Activated T-cell treated with anti-CD3 and anti-CD28 coated beads for 1 hour (primary cell): ENCODE data around the gene KCNQ5.

Experiments
- DNase-seq: peaks from one replicate; pipeline ENCODE4 v3.0.0-alpha.2; 2020; ENCODE audit warnings: low read depth

KCNQ5 gene

DNA sequence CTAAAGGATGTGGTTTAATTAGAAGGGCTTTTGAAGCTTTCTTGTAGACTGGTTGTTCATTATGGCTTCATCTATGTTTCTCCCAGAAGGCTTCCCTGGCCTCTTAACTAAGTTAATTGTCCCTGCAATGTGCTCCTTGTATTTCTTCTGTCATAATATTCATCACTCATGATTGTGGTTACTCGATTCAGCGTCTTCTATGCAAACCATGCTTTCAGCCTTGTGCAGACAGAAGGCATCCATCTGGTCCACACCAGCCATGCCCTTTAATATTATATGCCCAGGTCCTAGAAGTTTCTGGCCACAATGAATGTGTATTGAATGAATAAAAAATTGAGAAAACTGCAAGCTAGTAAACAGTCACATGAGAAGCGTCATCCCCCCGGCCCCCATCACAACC is 440.3 kb downstream of the KCNQ5 start:
- DNase-seq, result no peak

- DNase-seq, result no peak
These were observed 441.0 kb downstream of the KCNQ5 start for GRCh38 chr6:73062837-73063236.

- no peak for DNase-seq
These were observed 442.4 kb downstream of the KCNQ5 start for GRCh38 chr6:73064266-73064665.

DNA sequence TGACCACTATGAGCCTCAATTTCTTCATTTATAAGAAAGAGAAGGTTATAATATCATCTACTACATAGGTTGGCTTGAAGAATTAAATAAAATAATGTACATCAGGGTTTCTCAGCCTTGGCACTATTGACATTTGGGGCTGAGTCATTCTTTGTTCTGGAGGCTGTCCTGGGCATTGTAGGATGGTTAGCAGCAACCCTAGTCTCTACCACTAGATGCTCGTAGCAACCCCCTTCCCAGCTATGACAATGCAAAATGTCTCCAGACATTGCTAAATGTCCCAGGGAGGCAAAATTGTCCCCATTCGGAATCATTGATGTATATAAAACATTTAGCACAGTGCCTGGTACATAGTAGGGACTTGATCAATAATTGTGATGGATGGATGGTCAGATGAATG is 451.4 kb downstream of the KCNQ5 start:
- DNase-seq, result no peak

- DNase-seq, result no peak
These were observed 452.3 kb downstream of the KCNQ5 start for GRCh38 chr6:73074175-73074574.

DNA sequence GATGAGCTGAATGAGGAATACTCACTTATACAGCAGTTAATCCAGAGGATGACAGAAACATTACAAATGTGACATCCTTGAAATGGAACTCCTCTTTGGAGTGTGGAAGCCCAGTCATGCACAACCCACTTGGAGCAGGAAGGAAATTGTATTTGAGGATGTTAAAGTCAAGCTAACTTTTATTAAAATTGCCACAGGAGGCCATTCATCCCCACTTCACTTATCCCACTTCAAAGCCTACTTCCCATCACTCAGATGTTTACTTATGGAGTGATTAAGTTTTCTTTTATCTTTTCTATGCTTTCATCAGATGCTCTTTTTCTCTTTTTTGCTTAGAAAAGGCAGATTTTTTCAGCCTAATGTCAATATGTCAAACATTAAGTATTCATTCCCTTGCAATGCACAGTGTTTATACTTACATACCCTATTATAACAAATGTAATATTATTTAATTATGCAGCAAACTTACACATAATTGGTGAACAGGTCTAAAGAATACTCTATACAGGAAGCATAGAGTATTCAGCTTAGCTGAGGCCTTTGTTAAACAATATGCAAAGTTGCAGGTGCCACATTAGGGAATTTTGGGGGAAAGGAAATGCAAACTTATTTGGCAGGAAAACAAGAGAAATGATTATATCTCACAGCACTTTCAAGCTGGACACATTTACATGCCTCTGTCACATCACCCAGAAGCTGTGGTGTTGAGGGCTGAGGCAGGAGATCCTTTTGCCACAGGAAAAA is 454.5 kb downstream of the KCNQ5 start:
- DNase-seq, result no peak

DNA sequence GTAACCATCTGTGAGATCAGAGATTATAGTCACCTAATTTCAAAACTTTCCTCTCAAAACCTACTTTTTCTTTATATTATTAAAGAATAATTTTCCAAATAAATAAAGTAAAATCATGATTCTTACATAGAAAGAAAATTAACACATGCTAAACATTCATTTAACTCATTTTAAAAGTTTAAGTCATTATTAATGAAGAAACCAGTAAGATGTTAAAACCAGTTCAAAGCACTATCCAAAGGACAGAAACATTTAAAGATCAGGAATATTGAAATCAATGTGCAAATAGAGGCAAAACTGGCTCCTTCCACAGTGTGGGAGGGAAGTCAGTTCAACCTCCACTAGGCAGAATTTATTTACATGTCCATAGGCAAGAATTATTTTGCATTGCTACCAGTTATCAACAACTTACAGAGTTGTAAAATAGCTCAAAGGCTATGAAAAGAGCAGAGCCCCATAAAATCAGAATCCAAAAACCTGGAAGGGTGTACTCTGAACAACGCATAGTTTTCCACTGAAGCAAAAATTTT is 456.5 kb downstream of the KCNQ5 start:
- no peak for DNase-seq

DNA sequence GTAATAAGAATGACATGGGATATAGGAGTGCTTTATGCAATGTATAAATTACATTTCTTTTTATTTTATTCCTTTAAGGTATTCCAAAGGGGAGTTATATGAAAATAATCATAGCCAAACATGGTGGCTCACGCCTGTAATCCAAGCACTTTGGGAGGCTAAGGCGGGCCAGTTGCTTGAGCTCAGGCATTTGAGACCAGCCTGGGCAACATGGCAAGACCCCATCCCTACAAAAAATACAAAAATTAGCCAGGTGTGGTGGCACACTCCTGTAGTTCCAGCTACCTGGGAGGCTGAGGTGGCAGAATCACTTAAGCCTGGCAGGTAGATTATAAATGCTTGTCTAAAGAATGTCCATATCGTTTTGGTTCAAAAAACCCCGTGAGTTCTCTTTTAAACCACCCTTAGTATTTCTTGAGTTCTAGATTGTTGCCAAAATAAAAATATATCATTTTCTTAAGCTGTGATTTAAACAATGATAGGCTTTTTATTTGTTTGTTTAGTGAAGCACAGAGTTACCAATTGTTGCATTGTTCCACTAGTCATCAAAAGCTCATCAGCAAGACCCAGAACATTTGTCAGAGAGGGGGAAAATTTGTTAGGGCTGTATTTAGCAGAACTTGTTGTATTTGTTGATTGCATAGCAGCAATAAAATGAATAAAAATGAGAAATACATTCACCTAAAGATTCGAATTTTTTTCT is 457.2 kb downstream of the KCNQ5 start:
- DNase-seq, result no peak

GRCh38 chr6:73079611-73079955 is 457.7 kb downstream of the KCNQ5 start:
- no peak for DNase-seq

DNA sequence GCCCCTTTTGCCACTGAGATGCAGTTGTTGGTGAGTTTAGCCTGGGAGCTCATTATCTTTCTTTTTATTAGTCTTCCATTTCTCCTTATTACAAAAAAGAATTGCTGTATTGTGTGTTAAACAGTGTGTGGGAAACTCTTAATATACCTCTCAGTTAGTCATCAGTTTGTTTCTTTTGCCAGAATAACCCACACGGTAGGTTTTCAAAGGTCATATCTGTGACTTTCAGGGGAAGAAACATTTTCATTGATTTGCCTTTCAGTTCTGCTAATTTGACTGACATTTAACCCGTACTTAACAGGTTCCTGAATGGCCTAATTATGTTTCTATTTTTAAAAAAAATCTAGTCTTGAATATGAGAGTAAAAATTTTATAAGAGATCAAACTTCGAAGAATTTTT is 458.1 kb downstream of the KCNQ5 start:
- no peak for DNase-seq

DNA sequence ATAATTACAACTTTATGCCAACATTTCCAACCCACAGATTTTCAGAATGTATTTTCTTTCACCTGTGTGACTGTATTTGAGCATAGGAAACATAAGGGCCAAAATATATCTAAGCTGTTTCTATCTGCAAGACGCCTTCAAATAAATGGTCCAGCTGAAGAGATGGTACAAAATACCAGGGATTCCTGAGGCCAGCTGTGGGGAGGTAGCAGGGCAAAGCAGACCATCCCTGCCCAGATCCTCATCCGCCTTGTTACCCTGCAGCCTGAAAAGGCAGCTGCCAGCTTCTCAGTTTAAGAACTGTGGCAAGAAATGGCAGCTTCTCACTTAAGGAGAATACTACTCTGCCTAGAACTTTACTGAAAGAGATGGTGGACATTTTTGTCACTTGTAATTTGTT is 460.1 kb downstream of the KCNQ5 start:
- DNase-seq, result no peak

GRCh38 chr6:73083886-73084285 is 462.0 kb downstream of the KCNQ5 start:
- DNase-seq, result no peak

- DNase-seq, result no peak
These were observed 463.6 kb downstream of the KCNQ5 start for GRCh38 chr6:73085443-73085871.

GRCh38 chr6:73086726-73087125 is 464.9 kb downstream of the KCNQ5 start:
- DNase-seq, result no peak

GRCh38 chr6:73088138-73088813 is 466.4 kb downstream of the KCNQ5 start:
- no peak for DNase-seq

DNA sequence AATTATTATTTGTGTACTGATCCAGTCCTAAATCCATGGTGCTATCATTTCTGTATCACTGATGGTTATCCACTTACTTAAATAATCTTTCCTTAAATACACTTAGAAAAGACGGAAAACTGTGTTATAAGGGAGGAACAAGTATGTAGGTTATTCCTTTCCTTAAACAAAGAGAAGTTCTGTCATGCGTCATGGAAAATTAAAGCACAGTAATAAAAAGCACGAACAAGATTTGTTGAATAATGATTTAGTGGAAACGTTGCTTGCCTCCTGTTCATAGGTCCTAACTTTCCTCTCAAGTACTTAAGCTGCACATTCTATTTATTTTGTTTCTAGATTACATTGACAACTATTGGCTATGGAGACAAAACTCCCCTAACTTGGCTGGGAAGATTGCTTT is 483.1 kb downstream of the KCNQ5 start:
- no peak for DNase-seq

DNA sequence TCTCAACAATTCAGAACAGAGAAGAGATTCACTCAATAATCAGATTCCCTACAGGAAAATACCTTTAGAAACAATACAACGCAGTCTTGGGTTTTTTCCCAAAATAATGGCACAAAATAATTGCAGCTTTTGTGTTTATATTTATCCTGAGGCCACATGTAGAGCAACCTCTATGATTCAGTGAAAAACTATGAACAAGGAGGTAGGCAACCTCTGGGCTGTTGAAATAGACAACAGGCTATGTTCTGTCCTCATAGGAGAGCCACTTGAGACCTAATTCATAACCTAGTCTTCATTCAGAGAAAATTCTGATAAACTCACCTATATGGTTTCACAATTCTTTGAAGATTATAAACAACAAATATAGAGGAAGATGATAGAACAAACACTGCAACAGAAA is 485.2 kb downstream of the KCNQ5 start:
- DNase-seq, result no peak

GRCh38 chr6:73108949-73109348 is 487.1 kb downstream of the KCNQ5 start:
- DNase-seq, result no peak

- no peak for DNase-seq
These were observed 487.8 kb downstream of the KCNQ5 start for GRCh38 chr6:73109659-73110058.

DNA sequence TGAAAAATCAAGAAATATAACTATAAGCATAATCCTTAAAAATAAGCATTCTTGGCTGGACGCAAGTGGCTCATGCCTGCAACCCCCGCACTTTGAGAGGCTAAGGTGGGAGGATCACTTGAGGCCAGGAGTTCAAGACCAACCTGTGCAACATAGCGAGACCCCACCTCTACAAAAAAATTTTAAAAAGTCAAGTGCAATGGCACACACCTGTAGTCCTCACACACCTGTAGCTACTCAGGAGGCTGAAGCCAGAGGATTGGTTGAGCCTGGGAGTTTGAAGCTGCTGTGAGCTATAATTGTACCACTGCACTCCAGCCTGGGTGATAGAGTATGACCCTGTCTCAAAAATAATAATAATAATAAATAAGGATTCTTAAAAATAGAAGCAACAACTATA is 494.5 kb downstream of the KCNQ5 start:
- no peak for DNase-seq

DNA sequence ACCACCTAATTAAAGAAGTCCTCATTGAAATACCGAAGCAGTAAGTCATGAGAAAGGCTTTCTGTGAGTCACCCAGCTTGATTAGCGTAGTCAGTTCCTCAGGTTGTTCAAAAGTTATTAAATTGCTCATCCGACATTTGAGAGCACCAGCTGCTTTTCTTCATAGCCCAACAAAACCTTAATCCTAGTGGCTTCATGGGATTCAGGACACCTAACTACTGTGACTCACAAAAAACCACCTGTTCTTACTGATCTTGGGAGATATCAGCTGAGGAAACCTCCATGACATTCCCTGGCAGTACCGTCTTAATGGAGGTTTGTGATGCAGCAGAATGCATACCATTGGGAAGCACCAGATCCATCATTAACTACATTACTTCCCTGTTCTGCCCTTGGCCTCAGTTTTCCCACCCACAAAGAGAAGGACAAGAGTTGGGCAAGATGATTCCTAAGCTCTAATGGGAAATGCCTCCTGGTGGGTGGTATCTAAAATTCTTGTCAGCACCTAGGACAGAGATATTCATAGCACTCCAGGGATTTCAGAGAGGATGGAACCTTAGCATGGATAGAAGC is 499.6 kb downstream of the KCNQ5 start:
- no peak for DNase-seq

DNA sequence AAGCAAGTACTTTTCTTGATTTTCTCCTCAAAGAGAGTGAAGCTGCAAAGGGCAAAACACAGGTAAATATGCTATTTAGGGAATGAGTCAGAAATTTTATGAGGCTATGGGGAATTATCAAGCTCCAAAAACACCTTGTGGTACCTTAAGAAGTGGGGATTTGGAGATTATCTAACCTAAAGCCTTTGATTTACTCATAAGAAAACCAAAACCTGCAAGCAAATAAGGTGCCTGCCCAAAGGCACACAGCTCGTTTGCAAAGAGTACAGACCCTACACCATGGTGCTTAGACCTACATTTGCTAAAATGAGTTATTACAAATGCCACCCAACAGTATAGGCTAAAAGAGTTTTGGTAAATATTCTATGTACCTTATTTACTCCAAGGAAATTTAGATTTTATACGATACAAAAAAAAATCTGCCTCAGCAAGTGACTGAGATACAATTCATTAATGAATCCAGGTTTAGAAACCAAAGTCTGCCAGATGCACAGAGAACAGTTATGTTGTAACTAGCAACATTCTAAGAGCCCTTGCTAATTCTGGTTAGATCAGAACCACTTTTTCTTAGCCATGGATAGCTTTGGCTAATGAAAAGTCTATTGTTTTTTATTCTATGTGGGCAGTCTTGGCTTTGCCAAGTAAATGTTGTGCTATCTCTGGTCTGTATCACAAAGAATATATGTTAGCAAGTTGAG is 501.9 kb downstream of the KCNQ5 start:
- no peak for DNase-seq
